HG03039 (cell line): Measurements from ENCODE around the gene KLHL33.

ENCODE experiments used
- ATAC-seq: cut with Tn5 transposase; IDR thresholded peaks from one replicate; pipeline ENCODE4 v1.9.1; 2021; ENCODE audit warnings: mild to moderate bottlenecking, moderate library complexity; ENCODE audit not compliant: unreplicated experiment

The KLHL33 gene, protein sequence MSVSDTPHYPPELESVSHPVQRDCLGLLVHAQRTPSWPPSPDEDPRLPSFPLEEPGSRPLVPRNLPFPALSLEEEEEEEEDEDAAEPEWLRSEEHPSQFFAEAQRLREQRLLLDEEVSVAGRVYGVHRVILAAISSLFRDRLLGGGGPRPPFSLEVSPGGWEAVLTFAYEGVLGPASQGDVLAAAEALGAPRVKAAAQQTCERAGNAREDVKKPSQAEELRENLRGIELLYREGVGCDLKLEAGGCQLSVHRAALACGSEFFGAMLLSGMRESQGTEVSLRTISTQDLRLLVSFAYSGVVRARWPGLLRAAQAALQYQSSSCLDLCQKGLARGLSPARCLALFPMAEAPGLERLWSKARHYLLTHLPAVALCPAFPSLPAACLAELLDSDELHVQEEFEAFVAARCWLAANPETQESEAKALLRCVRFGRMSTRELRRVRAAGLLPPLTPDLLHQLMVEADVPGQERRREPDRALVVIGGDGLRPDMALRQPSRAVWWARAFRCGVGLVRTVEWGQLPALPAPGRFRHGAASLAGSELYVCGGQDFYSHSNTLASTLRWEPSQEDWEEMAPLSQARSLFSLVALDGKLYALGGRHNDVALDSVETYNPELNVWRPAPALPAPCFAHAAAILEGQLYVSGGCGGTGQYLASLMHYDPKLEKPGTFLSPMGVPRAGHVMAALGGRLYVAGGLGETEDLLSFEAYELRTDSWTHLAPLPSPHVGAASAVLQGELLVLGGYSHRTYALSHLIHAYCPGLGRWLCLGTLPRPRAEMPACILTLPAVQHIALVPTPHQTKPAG

GRCh38 chr14:20435582-20436362 is at the start of gene KLHL33:
Gene KLHL33, minus strand, starts transcription at chr14:20436166. Its CDS starts 355 bp downstream, at chr14:20435811.
- ATAC-seq, result no peak

- no peak for ATAC-seq
Measured at GRCh38 chr14:20482382-20482781, 46.4 kb upstream of the KLHL33 start.

- no peak for ATAC-seq
Measured at GRCh38 chr14:20478894-20479293, 42.9 kb upstream of the KLHL33 start.

DNA sequence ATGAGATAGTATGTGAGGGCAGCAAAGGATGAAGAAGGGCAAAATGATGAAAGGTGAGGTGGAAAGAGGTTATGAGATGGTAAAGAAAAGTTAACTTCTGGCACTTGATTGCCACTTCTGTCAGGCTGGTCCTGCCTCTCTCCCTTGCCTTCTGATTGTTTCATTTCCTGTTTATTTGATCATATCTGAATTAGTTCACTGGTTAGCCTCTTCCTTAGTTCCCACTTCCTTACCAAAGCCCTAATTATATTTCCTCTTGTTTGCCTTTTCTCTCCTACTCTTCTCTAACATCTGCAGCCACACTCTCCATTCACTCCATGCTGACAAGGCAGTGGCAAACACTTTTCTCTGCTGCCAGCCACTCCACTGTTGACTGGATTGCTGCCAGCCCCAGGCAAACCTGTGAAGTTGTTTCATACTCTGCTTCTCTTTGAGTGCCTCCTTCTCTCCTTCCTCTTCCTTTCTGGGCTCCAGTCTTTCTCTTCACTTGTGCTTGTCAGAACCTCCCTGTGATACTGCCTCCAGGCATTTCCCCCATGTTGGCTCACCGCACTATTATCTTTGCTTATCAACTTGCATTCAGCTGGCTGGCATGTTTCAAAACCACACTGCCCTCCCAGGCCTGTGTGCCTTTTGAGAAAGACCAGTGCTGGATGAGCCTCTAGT is 41.4 kb upstream of the KLHL33 start:
- no peak for ATAC-seq

DNA sequence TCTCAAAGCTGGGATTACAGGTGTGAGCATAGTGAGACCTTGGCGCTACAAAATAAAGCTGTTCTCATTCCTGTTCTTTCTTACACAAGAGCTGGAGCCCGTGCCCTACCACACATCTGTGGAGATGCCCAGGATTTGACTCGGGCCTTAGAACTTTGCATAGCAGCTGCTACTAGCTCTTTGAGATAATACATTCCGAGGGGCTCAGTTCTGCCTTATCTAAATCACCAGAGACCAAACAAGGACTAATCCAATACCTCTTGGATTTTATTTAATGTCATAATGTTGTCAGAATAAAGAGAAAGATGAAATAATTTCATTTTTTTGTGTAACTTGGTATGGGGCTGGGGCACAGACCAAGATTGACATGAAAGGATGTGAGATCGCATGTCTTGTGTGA is 40.8 kb upstream of the KLHL33 start:
- no peak for ATAC-seq

GRCh38 chr14:20472536-20473169 is 36.7 kb upstream of the KLHL33 start:
- no peak for ATAC-seq

GRCh38 chr14:20470603-20470901 is 34.6 kb upstream of the KLHL33 start:
- no peak for ATAC-seq

GRCh38 chr14:20469890-20470602 is 34.1 kb upstream of the KLHL33 start:
- ATAC-seq, result peak; percentile 44

GRCh38 chr14:20469242-20469889 is 33.4 kb upstream of the KLHL33 start, which contains the start of gene PNP:
Gene PNP, plus strand, starts transcription at chr14:20469406. Its CDS starts 119 bp downstream, at chr14:20469525.
- ATAC-seq, result peak; percentile 95

DNA sequence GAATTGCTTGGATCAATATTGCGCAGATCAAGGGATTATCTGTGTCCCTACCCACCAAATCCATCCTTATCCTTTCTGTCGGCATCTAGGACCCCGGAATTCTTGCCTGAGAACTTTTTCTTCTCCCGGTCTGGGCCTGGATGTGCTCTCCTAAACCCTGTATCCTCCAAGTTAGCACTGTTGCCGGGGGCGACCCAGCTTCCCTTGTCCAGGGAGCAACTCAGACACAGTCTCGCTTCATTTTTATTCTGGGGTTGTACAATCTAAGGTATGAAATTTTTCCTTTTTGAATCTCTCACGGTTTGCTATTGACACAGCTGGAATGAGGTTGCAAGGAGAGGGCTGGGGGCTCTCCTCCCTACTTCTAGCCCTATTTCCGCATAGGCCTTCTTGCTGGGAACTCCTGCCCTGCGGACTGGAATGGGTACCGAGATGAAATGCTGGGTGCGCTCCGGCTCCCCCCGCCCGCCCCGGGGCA is 32.8 kb upstream of the KLHL33 start:
- ATAC-seq, result no peak

GRCh38 chr14:20461225-20462141 is 25.5 kb upstream of the KLHL33 start, which contains the start of gene PIP4P1:
Gene PIP4P1, minus strand, starts transcription at chr14:20461434. Its CDS starts 109 bp downstream, at chr14:20461325.
- peak; percentile 90 for ATAC-seq

DNA sequence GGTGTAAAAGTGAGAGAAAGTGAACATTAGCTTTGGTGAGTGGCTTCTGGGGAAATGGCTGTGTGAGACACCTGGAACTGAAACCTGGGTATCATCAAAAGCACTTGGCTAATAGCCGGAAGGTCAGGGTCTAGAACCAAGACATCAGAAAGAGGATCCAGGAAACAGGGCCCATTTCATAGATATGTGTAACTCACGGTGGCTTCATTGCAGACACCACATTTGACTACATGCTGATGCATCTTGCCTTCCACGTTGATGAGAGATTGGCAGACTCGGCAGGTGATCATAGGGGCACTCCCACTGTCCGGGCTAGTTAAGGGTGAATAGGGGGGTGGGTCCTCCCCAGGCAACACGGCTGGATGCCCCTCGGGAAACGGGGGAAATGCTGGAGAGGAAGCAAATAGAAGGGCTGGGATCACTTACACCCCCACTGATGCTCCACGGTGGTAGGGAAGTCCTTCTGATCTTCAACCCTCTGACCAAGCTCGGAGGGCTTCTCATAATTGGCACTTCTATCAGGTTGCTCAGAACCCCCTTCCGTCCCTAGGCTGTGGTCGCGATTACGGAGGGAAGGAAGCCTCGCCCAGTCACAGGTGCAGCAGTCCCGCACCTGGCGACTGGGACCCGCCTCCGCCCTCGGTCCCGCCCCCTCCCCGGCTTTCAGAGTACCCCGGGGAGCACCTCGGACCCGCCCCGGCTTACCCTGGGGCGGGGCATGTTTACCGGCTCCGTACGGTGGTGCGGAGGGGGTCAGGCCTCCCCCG is 24.7 kb upstream of the KLHL33 start:
- peak; percentile 11 for ATAC-seq

- ATAC-seq, result no peak
Measured at GRCh38 chr14:20458031-20458789, 22.2 kb upstream of the KLHL33 start.

- ATAC-seq, result no peak
Measured at GRCh38 chr14:20456971-20457370, 21.0 kb upstream of the KLHL33 start.

GRCh38 chr14:20455355-20456300 is 19.7 kb upstream of the KLHL33 start:
- peak; percentile 50 for ATAC-seq
